Bone marrow (tissue), 2 donors: ENCODE measurements around the gene ZNRF4.
"Not testable (repeated sequence)": the region's sequence is repeated elsewhere in the genome, so short reads cannot be mapped to it uniquely, and the experiment has no call there.

ENCODE experiments used
- DNase-seq, 2 donors: peaks; one replicate each; lab custom pipeline; 2025; lab: John Stamatoyannopoulos, UW

The ZNRF4 gene, protein sequence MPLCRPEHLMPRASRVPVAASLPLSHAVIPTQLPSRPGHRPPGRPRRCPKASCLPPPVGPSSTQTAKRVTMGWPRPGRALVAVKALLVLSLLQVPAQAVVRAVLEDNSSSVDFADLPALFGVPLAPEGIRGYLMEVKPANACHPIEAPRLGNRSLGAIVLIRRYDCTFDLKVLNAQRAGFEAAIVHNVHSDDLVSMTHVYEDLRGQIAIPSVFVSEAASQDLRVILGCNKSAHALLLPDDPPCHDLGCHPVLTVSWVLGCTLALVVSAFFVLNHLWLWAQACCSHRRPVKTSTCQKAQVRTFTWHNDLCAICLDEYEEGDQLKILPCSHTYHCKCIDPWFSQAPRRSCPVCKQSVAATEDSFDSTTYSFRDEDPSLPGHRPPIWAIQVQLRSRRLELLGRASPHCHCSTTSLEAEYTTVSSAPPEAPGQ

DNA sequence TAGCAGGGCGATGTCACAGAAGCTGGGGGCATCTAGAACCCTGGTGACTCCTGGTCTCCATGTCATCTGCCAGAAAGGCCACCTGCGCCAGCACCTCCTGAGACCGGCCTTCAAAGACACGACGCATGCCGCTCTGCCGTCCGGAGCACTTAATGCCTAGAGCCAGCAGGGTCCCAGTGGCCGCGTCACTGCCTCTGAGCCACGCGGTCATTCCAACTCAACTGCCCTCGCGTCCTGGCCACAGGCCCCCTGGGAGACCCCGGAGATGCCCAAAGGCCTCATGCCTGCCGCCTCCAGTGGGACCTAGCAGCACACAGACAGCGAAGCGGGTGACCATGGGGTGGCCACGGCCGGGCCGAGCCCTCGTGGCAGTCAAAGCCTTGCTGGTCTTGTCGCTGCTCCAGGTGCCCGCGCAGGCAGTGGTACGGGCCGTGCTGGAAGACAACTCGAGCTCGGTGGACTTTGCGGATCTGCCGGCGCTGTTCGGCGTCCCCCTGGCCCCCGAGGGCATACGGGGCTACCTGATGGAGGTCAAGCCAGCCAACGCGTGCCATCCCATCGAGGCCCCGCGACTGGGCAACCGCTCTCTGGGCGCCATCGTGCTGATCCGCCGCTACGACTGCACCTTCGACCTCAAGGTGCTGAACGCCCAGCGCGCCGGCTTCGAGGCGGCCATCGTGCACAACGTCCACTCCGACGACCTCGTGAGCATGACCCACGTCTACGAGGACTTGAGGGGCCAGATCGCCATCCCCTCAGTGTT is at the start of gene ZNRF4:
Gene ZNRF4 (plus strand): TSS at position 51 of the 763 bp plus-strand sequence. CDS start 75 bp downstream, at position 126.
- no peak for DNase-seq

DNA sequence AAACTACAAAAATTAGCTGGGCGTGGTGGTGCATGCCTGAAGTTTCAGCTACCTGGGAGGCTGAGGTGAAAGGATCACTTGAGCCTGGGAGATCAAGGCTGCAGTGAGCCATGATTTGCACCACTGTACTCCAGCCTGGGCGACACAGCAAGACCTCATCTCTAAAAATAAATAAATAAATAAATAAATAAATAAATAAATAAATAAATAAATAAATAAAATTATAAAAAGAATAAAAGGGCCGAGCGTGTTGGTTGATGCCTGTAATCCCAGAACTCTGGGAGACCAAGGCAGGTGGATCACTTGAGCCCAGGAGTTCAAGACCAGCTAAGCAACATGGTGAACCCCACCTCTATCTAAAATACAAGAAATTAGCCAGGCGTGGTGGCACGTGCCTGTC is 49.0 kb upstream of the ZNRF4 start:
- not testable (repeated sequence) for DNase-seq

DNA sequence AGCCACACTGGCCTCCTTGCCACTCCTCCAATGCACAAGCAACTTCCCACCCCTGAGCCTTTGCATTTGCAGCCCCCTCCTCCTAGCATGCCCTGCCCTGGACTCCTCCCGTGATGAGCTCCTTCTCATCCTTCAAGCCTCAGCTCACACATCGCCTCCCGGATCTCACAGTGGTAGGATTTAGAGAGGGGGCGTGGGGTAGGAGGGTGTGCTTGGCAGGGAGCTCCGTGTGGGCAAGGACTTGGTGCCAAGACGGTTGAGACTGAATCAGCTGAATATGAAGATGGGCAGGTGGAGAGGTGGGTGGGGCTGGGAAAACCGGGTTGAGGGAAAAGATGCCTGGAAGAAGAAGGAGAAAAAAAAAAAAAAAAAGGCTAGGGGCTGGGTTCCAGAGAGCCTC is 48.4 kb upstream of the ZNRF4 start:
- DNase-seq: no peak

DNA sequence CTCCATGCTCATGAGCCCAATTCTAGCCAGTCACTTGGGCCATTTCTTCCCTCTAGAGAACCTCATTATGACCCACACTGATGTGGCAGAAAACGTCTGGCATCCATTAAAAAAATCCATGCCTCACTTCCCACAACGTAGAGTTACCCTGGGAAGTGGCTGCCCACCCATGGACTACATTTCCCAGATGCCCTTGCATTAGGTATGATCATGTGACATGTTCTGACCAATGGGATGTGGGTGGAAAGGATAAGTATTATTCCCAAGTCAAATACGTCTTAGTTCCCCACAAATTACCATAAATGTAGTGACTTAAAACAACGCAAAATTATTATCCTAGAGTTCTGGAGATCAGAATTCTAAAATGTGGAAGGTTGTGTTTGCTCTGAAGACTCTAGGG is 47.9 kb upstream of the ZNRF4 start:
- DNase-seq: no peak

DNA sequence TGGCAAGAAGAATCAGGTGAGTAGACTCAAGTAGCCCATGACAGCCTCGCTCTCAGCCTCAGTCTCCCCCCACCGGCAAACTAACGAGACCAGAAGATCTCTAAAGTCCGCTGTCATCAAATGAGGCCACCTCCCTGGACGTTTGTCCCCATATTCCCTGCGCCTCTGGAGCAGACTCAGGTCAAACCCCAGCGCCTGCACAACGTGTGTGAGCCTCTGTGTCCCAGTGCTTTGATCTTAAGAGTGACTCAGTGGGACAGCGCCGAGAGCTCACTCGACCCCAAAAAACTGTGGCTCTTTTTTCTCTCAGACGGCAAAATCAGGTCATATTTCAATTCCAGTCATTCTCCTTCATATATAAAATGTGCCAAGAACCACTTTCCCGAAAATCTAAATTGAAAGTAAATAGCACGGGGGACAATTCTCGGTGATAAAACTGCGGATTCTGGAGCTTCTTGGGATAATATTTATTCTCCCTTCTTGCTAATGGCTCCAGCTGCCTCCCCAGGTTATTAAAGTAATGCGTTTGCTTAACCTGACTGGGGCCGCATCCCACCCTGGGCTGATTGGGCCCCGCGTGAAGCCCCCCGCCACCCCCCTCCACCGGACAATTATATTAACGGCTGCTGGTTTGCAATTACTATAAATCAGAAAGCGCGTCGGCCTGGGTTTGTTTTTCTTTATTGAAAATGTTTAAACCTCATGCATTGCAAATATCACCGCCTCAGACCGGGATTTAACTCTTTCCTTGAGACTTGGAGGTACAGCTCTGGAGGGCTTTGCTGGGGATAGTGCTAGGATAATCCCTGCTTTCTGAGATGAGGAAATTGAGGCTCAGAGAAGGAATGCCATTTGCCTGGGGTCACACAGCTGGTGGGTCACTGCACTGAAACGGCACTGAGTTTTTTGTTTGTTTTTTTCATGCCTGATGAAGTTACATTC is 37.5 kb upstream of the ZNRF4 start:
- no peak for DNase-seq

DNA sequence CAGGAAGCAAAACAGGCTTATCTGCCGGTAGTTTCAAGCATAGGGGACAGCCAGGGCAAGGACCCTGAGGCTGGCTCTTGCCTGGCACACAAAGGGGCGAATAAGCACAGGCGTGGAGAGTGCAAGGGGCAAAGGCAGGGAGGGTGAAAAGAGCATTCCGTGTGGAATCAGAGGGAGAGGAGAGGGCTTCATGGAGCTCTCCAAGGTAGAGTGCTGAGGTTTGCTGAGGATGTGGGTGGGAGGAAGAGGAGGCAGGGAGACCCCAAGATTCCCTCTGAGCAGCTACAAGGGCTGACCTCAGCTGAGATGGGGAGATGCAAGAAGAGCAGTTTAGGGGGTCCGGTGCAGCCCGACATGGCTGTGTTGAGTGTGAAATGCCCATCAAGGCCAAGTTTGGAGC is 36.5 kb upstream of the ZNRF4 start:
- no peak for DNase-seq

DNA sequence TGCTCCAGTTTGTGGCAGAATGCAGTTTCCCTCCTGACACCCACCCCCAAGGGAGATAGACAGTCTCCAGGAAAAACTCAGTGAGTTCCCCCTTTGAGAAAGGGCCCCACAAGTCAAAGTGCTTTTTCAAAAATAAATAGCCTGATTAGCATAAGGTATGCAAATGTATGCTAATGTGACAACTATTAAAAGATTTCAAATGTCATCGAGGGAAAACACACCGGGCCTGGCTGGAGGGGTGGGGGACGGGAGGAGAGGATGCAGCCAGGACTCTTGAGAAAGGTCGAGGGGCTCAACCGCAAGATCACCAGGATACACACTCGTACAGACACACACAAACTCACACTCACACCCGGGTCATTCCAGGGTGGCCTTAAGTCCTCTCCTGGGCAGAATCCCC is 34.3 kb upstream of the ZNRF4 start:
- DNase-seq: no peak

DNA sequence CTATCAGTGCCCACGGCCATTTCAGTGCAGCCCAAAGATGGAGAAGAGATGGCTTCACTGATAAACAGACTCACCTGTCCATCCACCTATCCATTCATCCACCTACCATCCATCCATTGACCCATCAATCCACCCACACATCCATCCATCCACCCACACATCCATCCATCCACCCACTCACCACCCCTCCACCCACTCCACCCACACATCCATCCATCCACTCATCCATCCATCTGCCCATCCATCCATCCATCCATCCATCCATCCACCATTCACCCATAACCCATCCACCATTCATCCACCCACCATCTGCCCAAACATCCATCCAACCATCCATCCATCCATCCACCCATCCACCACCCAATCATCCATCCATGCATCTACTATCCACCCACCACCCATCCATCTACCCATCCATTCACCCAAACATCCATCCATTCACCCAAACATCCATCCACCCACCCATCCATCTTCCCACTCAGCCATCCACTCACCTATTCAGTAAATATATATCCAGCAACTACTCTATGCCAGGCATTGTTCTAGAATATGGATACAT is 31.6 kb upstream of the ZNRF4 start:
- DNase-seq: no peak

DNA sequence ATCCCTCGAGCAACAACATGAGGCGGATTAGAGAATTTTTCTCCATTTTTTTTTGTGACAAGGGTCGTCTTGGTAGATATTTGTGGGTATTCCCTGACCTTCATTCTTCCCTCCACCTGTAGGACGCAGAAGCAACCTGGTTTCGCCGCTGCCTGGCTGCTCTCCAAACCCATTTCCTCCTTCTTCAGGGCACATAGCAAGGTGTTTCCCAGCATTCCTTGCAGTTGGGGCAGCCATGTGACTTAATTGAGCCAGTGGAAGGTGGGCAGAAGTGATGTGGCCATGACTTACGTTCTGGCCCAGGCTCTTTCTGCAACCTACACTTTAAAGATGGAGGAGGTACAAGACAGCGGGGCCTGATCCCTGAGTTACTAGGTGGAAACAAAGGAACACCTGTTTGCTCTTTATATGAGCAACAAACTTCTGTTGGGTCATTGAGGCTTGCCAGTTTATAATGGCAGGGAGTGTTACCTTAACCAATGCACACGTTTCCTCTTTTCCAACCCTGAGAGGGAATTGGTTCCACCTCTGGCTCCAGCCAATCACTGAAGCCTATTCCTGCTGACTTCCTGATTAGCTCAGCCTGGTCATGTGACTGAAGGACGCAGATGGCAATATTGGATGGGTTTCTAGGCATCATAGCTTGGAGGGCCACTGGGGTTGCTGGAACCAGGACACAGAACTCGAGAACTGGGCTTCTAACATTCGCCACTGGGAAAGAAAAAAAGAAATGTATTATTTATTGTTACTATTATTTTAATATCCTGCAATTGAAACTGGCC is 30.8 kb upstream of the ZNRF4 start:
- DNase-seq: no peak

DNA sequence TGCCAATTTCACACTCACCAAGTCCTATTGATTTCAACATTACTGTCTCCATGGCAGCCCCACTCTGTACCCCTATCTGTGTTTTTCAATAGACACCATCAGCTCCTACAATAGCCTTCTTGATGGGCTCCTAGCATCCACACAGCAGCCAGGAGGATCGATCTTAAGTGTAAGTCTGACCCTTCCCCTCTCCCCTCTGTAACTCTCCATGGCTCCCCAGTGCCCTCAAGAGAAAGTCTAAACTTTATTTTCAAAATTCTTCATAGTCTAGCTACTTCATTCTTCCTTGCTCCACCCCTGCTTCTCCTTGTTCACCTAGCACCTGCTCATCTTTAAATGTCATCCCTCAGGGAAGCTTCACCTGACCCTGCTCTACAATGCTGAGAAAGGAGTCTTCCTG is 30.0 kb upstream of the ZNRF4 start:
- DNase-seq: no peak

DNA sequence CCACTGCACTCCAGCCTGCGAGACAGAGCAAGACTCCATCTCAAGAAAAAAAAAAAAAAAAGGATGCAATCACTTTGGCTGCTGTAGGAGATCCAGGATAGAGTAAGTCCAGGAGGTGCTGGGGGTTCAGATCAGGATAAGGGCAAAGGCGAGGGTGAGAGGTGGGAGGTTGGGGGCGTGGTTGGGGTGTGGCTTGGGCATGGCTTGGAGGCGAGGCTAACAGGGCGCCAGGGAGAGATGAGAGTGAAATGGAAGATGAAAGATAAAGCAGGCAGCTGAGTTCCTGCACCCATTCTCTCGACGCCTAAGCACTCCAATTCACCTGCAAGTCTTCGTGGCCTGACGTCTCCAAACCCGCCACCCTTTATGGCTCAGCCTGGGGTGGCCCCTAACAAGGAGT is 25.0 kb upstream of the ZNRF4 start:
- no peak for DNase-seq

DNA sequence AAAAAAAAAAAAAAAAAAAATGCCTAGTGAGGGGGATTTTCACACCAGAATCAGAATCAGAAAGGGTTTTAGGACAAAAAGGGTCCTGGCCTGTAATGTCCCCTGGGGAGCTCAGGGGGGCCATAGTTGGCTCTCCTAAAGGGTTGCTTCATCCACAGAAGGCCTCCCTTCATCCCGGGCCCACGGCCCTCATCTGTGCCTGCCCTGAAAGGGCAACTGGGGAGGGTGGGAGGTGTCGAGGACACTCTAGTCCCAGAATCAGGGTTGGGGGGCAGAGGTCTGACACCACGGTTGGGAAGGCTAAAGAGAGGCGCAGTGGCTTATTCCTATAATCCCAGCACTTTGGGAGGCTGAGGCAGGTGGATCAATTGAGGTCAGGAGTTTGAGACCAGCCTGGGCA is 22.5 kb upstream of the ZNRF4 start:
- no peak for DNase-seq

DNA sequence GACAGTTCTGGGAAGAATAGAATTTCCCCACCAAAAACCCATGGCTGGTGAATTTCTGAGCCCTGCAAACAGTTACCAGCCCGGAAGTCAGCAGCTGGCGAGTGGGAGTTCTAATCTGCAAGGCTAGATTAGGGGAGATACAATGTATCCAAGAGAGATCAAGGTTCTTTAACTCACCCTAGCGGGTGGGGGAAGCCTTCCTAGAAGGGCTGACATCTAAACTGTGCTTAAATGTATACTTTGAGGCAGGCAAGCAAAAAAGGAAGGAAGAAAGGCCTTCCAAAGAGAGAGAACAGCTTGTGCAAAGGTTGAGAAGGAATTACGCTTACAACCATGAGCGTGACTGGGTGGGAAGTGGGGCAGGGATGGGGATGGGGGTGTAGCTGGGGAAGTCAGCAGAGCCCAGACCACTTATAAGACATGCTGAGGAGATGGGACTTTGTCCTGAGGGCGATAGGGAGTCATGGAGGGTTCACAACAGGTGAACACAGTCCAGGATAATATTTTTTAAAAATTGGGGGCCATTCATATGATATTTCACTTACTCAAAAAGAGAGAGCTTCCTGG is 20.8 kb upstream of the ZNRF4 start:
- DNase-seq: no peak

DNA sequence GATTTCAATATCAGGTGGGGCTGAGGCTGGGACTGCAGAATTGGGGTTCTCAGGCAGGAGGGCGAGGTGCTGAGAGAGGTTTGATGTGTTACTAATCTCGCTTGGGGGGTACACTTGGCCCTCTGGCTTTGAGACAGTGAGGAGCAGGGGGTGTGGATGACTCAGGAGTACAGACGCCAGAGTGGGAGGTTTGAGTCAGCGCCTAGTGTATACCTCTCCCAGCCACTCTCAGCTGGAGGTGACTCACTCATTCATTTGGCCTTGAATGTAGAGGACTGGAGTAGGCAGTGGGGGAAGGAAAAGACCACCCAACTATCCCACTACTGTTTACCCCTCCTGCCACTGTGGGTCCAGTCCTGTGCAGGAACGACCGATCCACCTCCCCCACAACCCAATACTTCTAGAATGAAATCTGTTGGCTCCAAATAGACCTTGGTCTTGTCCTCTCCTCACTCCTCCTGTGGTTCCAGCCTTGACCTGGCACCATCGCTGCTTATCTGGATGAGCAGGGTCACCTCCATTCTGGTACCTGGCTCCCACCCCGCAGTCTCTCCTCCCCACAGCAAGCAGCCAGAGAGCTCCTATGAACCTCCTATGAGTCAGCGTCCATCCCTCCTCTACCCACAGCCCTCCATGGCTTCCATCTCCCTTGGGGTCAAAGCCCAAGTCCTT is 20.1 kb upstream of the ZNRF4 start:
- DNase-seq: no peak

DNA sequence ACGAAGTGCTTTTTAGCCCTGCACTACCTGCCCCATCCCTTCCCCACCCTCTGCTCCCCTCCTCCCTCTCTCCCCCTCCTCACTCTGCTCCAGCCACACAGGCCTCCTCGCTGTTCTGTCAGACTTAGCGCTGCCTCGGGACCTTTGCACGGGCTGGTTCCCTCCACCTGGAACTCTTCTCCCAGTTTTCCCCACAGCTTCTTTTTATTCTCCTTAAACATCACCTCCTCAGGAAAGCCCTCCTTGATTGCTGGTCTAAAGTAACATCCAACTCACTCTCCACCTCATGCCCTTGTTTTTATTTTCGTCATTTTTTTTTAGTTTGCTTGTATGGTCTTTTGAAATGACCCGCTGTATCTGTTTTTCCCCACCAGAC is 19.6 kb upstream of the ZNRF4 start:
- no peak for DNase-seq

DNA sequence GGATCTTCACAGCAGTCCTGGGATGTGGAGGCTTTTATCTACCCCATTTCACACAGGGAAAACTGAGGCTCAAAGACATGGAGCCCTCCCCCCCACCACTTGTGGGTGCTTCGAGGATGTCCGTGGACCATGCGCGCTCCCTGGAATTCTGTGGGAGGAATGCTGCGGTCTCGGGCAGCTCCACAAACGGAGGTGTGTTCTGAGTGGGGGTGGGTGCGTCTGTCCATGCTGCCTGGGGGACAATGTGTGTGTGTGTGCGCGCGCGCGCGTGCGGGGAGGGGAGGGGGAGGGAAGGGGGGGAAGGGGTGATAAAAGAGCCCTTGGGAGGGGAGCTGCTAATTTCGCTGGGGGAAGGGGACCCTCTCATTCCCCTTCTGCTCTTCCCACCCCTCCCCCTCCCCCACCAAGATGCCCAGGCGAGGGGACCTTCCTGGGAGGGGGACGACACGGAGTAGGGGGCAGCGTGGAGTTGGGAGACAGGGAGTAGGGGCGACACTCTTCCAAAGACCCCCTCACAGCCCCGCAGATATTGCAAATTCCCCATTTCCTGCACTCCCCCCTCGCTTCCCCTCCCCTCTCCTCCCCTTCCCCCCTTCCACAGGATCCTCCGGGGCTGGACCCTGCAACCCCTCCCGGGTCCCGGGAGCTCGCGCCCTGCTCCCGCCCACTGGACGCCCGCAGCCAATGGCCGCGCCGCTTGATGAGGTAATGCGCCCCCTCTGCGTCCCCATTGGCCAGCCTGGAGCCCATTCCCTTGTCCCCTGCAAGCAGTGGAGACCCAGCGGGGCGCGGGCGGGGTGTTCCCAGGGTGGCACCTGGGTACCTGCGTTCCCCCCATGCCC is 18.9 kb upstream of the ZNRF4 start:
- no peak for DNase-seq

DNA sequence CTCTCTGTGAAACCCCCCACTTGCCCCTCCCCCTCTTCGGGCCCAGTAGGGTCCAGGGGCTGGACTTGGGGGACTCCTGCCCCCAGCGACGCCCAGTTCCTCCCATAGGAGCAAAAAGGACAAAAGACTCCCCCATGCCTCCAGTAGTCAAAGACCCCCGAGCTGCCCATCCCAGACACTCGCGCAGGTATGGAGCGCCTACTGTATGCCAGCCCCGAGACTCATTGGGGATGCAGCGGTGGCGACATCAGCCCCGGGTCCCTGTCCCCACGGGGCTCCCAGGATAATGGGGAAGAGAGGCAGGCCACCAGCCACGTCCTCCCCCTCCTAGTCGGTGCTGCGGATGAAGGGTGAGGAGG is 18.3 kb upstream of the ZNRF4 start:
- DNase-seq: no peak

DNA sequence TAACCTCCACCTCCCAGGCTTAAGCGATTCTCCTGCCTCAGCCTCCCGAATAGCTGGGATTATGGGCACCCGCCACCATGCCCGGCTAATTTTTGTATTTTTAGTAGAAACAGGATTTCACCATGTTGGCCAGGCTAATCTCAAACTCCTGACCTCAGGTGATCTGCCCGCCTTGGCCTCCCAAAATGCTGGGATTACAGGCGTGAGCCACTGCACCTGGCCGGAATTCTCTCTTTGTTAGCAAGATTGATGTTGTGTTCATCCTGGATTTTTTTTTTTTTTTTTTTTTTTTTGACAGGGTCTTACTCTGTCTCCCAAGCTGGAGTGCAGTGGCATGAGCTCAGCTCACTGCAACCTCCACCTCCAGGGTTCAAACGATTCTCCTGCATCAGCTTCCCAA is 16.5 kb upstream of the ZNRF4 start:
- DNase-seq: not testable (repeated sequence)

DNA sequence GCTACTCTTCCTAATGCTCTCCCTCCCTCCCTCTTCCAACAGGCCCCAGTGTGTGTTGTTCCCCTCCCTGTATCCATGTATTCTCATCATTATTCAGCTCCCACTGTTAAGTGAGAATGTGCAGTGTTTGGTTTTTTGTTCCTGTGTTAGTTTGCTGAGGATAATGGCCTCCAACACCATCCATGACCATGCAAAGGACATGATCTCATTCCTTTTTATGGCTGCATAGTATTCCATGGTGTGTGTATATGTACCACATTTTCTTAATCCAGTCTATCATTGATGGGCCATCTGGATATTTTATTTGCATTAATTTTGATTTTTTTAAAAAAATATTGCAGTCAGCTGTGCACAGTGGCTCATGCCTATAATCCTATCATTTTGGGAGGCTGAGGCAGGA is 15.8 kb upstream of the ZNRF4 start:
- no peak for DNase-seq

DNA sequence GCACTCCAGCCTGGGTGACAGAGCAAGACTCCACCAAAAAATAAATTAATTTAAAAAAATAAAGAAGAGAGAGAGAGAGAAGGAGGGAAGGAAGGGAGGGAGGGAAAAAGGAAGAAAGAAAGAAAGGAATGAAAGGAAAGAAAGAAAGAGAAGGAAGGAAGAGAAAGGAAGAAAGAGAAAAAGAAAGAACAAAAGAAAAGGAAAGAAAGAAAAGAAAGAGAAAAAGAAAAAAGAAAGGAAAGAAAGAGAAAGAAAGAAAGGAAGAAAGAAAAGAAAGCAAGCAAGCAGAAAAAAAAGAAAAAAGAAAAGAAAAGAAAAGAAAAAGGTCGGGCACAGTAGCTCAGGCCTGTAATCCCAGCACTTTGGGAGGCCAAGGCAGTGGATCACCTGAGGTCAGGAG is 14.9 kb upstream of the ZNRF4 start:
- no peak for DNase-seq
